MM.1S (cell line): ENCODE measurements around the gene CHRM4.

Experiments
- EZH2phosphoT487 ChIP-seq: fragments of 300-600 bp; sonication (generic); IDR thresholded peaks from 2 replicates; pipeline ENCODE4 v1.6.1; 2018; ENCODE audit warnings: antibody characterized with exemption, low read length
- TF ChIP-seq, protein P1 (sequence below): fragments of 300-600 bp; sonication (generic); IDR thresholded peaks from 2 replicates; pipeline ENCODE4 v1.5.1; 2016; ENCODE audit warnings: antibody characterized with exemption, low read length, mixed read lengths

DNA sequence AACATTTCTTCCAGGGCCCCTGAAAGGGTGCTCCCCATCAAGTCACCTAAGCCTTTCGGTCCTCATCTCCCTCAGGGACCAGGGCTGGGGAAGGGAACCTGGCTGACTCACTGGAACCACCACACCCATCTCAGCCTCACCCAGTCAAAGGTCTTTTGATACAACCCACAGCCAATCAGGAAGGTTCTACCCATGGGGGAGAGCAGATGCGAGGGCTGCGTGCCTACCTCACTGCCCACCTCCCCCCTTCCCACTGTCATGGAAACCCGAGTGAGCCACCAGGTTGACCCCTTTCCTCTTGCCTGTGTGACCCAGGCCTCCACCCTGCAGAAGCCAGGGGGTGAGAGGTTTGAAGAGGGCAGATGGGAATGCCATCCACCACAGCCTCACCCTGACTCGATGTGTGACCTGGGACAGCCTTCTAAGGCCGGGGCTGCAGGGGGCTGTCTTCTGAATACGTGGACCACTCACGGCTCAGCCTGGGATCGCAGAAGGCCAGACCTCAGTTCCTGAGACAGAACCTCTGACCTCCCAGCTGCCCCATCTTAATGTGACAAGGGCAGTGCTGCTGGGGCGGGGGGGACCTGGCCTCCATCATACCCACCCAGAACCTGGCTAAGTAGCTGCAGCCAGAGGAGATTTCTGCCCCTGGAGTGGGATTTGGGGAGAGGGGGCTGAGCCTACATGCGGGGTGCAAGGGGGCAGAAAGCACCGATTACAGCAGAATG, 7.4 kb downstream of the CHRM4 start:
- TF ChIP-seq, protein P1, sequence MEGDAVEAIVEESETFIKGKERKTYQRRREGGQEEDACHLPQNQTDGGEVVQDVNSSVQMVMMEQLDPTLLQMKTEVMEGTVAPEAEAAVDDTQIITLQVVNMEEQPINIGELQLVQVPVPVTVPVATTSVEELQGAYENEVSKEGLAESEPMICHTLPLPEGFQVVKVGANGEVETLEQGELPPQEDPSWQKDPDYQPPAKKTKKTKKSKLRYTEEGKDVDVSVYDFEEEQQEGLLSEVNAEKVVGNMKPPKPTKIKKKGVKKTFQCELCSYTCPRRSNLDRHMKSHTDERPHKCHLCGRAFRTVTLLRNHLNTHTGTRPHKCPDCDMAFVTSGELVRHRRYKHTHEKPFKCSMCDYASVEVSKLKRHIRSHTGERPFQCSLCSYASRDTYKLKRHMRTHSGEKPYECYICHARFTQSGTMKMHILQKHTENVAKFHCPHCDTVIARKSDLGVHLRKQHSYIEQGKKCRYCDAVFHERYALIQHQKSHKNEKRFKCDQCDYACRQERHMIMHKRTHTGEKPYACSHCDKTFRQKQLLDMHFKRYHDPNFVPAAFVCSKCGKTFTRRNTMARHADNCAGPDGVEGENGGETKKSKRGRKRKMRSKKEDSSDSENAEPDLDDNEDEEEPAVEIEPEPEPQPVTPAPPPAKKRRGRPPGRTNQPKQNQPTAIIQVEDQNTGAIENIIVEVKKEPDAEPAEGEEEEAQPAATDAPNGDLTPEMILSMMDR = no peak
- TF ChIP-seq EZH2phosphoT487 = no peak
